ENCODE measurements around the gene GRPEL1. TPM values are rescaled to one million over a fixed set of nuclear protein-coding genes. Genes with fewer than 3 reads are reported as not detected.

Gene GRPEL1
- polyA plus RNA-seq, 2 of the 4 experiments (the other 2 are of a cell fraction): 45.5 to 72.0 TPM

DNA sequence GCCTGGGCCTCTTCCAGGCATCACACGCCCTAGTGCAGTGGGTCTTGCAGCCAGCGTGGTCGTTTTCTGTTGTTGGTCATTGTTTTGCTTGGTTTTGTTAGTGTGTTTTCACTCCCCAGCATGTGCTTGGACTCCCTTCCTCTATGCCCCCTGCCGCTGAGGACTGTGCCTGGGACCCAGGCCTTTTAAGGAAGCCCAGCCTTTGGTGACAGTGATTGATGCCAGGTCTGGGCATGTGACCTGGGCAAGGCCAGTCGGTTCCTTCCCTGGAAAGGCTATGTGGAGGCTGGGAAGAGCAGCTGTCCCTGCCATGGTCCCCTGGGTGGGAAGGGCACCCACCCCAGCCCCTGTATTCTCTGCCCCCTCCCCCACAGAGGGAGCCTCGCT, 8.8 kb upstream of the GRPEL1 start:
- H3K9me3 ChIP-seq: no peaks in the 10 kb centered on the region
- POLR2A ChIA-PET: no interaction called here

DNA sequence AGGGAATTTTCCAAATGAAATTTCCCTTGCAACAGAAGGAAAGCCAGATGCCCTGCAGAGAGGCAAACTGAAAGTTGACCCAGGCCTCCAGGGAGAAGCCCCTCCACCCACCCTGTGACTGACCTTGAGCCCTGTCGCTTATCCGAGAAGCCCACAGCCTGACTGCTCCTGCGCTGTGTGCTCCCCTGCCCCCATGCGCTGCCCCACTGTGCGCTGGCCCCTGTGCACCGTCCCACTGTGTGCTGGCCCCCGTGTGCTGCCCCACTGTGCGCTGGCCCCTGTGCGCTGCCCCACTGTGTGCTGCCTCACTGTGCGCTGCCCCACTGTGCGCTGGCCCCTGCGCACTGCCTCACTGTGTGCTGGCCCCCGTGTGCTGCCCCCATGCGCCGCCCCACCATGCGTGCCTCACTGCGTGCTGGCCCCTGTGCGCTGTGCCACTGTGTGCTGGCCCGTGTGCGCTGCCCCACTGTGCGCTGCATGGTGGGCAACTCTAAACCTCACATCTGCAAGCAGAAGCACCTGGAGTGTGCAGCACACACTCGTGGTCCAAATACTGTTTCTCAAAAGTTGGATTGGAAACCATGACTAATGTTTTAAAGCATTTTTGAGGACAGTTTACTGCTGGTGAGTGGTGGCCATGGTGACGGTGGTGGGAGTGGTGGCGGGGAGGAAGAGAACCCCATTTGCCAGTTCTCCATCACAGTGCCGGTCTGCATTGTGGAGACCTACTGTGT, 8.3 kb upstream of the GRPEL1 start:
- ChIA-PET POLR2A (no interaction called here), CTCF (interaction anchor here (1.2 kb wide), 1 partner anchor 25 kb away, joined by 3 read pairs; no protein-coding TSS in a partner anchor)
- no peaks in the 10 kb centered on the region for H3K4me1 ChIP-seq
- no peak for ATAC-seq
- no peak overlapping the region for H3K4me3 ChIP-seq
- no peak overlapping the region for H3K27ac ChIP-seq
- WGBS (ENCODE audit: missing lambda C conversion rate): 55% methylated on average over 8 of the region's 25 CpGs
- no peaks in the 10 kb centered on the region for H3K9me3 ChIP-seq
- no peak for DNase-seq (ENCODE audit: low read depth in 1 of 2, low spot score in 1 of 2)
- no peak for FAIRE-seq
- H3K4me2 ChIP-seq: no peak overlapping the region
- TF ChIP-seq JUN (IDR thresholded peaks at IDR 0.05) (no peak), ZSCAN20 (CRISPR knock-in tag; IDR thresholded peaks at IDR 0.05) (no peak), NFE2L2 (conservative IDR thresholded peaks at IDR 0.05; ENCODE audit: low read length) (no peak), KDM5A (IDR thresholded peaks at IDR 0.05) (no peak), HOXB5 (CRISPR knock-in tag; IDR thresholded peaks at IDR 0.05) (no peak), HOXA7 (CRISPR knock-in tag; IDR thresholded peaks at IDR 0.05) (no peak), MYC (IDR thresholded peaks at IDR 0.05; ENCODE audit: borderline replicate concordance, low read length) (no peak), SMC3 (IDR thresholded peaks at IDR 0.05) (no peak), ESRRA (IDR thresholded peaks at IDR 0.05; ENCODE audit: borderline replicate concordance, low read length) (no peak), SREBF2 (IDR thresholded peaks at IDR 0.05) (no peak)
- TF ChIP-seq, protein P1, sequence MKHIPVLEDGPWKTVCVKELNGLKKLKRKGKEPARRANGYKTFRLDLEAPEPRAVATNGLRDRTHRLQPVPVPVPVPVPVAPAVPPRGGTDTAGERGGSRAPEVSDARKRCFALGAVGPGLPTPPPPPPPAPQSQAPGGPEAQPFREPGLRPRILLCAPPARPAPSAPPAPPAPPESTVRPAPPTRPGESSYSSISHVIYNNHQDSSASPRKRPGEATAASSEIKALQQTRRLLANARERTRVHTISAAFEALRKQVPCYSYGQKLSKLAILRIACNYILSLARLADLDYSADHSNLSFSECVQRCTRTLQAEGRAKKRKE (CRISPR knock-in tag; IDR thresholded peaks at IDR 0.05; ENCODE audit: low read depth): no peak
- TF ChIP-seq, protein P2, sequence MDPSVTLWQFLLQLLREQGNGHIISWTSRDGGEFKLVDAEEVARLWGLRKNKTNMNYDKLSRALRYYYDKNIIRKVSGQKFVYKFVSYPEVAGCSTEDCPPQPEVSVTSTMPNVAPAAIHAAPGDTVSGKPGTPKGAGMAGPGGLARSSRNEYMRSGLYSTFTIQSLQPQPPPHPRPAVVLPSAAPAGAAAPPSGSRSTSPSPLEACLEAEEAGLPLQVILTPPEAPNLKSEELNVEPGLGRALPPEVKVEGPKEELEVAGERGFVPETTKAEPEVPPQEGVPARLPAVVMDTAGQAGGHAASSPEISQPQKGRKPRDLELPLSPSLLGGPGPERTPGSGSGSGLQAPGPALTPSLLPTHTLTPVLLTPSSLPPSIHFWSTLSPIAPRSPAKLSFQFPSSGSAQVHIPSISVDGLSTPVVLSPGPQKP (IDR thresholded peaks at IDR 0.05; ENCODE audit: low read depth, low read length): no peak
- TF ChIP-seq, protein P3, sequence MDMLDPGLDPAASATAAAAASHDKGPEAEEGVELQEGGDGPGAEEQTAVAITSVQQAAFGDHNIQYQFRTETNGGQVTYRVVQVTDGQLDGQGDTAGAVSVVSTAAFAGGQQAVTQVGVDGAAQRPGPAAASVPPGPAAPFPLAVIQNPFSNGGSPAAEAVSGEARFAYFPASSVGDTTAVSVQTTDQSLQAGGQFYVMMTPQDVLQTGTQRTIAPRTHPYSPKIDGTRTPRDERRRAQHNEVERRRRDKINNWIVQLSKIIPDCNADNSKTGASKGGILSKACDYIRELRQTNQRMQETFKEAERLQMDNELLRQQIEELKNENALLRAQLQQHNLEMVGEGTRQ (IDR thresholded peaks at IDR 0.05): no peak
- TF ChIP-seq, protein P4, sequence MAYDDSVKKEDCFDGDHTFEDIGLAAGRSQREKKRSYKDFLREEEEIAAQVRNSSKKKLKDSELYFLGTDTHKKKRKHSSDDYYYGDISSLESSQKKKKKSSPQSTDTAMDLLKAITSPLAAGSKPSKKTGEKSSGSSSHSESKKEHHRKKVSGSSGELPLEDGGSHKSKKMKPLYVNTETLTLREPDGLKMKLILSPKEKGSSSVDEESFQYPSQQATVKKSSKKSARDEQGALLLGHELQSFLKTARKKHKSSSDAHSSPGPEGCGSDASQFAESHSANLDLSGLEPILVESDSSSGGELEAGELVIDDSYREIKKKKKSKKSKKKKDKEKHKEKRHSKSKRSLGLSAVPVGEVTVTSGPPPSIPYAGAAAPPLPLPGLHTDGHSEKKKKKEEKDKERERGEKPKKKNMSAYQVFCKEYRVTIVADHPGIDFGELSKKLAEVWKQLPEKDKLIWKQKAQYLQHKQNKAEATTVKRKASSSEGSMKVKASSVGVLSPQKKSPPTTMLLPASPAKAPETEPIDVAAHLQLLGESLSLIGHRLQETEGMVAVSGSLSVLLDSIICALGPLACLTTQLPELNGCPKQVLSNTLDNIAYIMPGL (CRISPR knock-in tag; IDR thresholded peaks at IDR 0.05; ENCODE audit: borderline replicate concordance): no peak
- TF ChIP-seq, protein P5, sequence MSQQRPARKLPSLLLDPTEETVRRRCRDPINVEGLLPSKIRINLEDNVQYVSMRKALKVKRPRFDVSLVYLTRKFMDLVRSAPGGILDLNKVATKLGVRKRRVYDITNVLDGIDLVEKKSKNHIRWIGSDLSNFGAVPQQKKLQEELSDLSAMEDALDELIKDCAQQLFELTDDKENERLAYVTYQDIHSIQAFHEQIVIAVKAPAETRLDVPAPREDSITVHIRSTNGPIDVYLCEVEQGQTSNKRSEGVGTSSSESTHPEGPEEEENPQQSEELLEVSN (IDR thresholded peaks at IDR 0.05; ENCODE audit: borderline replicate concordance, low read depth): no peak

More for the DNA sequence above, 8.8 kb upstream of the GRPEL1 start:
- no peak for TF ChIP-seq EHMT2 (IDR thresholded peaks at IDR 0.05; ENCODE audit: low read depth)
- TF ChIP-seq, protein P4 (CRISPR knock-in tag; IDR thresholded peaks at IDR 0.05; ENCODE audit: borderline replicate concordance): no peak
- no peak for TF ChIP-seq EP300 (IDR thresholded peaks at IDR 0.05)
- TF ChIP-seq CBX2 (IDR thresholded peaks at IDR 0.05; ENCODE audit: borderline replicate concordance, low read depth): no peak
- no peak for TF ChIP-seq HDAC2 (IDR thresholded peaks at IDR 0.05)
- TF ChIP-seq PHF8 (IDR thresholded peaks at IDR 0.05; ENCODE audit: borderline replicate concordance, low read depth): no peak
- TF ChIP-seq HOXA7 (CRISPR knock-in tag; IDR thresholded peaks at IDR 0.05): no peak
- no peak for TF ChIP-seq POLR2AphosphoS2 (conservative IDR thresholded peaks at IDR 0.05; ENCODE audit: low read length)
- TF ChIP-seq ZSCAN20 (CRISPR knock-in tag; IDR thresholded peaks at IDR 0.05): no peak
- TF ChIP-seq CBX8 (IDR thresholded peaks at IDR 0.05): no peak
- TF ChIP-seq CHD4 (IDR thresholded peaks at IDR 0.05; ENCODE audit: borderline replicate concordance): no peak
- TF ChIP-seq, protein P6, sequence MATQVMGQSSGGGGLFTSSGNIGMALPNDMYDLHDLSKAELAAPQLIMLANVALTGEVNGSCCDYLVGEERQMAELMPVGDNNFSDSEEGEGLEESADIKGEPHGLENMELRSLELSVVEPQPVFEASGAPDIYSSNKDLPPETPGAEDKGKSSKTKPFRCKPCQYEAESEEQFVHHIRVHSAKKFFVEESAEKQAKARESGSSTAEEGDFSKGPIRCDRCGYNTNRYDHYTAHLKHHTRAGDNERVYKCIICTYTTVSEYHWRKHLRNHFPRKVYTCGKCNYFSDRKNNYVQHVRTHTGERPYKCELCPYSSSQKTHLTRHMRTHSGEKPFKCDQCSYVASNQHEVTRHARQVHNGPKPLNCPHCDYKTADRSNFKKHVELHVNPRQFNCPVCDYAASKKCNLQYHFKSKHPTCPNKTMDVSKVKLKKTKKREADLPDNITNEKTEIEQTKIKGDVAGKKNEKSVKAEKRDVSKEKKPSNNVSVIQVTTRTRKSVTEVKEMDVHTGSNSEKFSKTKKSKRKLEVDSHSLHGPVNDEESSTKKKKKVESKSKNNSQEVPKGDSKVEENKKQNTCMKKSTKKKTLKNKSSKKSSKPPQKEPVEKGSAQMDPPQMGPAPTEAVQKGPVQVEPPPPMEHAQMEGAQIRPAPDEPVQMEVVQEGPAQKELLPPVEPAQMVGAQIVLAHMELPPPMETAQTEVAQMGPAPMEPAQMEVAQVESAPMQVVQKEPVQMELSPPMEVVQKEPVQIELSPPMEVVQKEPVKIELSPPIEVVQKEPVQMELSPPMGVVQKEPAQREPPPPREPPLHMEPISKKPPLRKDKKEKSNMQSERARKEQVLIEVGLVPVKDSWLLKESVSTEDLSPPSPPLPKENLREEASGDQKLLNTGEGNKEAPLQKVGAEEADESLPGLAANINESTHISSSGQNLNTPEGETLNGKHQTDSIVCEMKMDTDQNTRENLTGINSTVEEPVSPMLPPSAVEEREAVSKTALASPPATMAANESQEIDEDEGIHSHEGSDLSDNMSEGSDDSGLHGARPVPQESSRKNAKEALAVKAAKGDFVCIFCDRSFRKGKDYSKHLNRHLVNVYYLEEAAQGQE (IDR thresholded peaks at IDR 0.05): no peak
- TF ChIP-seq SMC3 (IDR thresholded peaks at IDR 0.05): no peak
- TF ChIP-seq RFX5 (IDR thresholded peaks at IDR 0.05): no peak
- TF ChIP-seq KDM1A (IDR thresholded peaks at IDR 0.05; ENCODE audit: low read depth): no peak
- no peak for TF ChIP-seq KDM5A (IDR thresholded peaks at IDR 0.05)
- TF ChIP-seq MAFK (IDR thresholded peaks at IDR 0.05; ENCODE audit: partially characterized antibody): no peak
- DNase-seq (ENCODE audit: low read depth in 1 of 2, low spot score in 1 of 2) (no peak), FAIRE-seq (no peak), ATAC-seq (no peak)
- CTCF ChIA-PET: interaction anchor here (1.0 to 1.2 kb wide), 2 partner anchors 34 to 356 kb away, joined by 3 read pairs; partner anchors contain the start of gene TADA2B
- Histone ChIP-seq H3K4me1 (no peaks in the 10 kb centered on the region), H3K4me3 (no peak overlapping the region), H3K27ac (no peak overlapping the region), H3K4me2 (no peak overlapping the region)
- WGBS (ENCODE audit: missing lambda C conversion rate): 80% methylated on average over 6 of the region's 6 CpGs

Measured in A549 (cell line).